Loucy (cell line): ENCODE data around the gene MRPL16.
"Not testable (repeated sequence)": the region's sequence is repeated elsewhere in the genome, so short reads cannot be mapped to it uniquely, and the experiment has no call there.

Source experiments
- H2AFZ ChIP-seq: fragments of 200-600 bp; sonication (generic); 2 replicates; pipeline ENCODE4 v1.6.0; 2016; ENCODE audit warnings: antibody characterized with exemption, mild to moderate bottlenecking, low read length, moderate library complexity
- H3F3A ChIP-seq: fragments of 200-600 bp; 2 replicates; pipeline ENCODE4 v1.6.0; 2016; ENCODE audit warnings: antibody characterized with exemption, low read depth, mild to moderate bottlenecking
- H3K27me3 ChIP-seq: fragments of 200-600 bp; sonication (generic); 2 replicates; pipeline ENCODE4 v1.6.1; 2014; ENCODE audit warnings: low read length, mild to moderate bottlenecking; ENCODE audit not compliant: insufficient read depth, poor library complexity, severe bottlenecking
- H3K36me3 ChIP-seq: fragments of 200-600 bp; sonication (generic); 2 replicates; pipeline ENCODE4 v1.6.1; 2016; ENCODE audit warnings: low read length; ENCODE audit not compliant: insufficient read depth
- H3K4me1 ChIP-seq: fragments of 200-600 bp; sonication (generic); 2 replicates; pipeline ENCODE4 v1.5.1; 2014; ENCODE audit warnings: low read length, mild to moderate bottlenecking; ENCODE audit not compliant: insufficient read depth, poor library complexity, severe bottlenecking
- H3K4me2 ChIP-seq: fragments of 200-600 bp; sonication (generic); 2 replicates; pipeline ENCODE4 v1.6.0; 2014; ENCODE audit warnings: antibody characterized with exemption, low read length, low read depth, mild to moderate bottlenecking; ENCODE audit not compliant: poor library complexity, severe bottlenecking
- H3K4me3 ChIP-seq: fragments of 200-600 bp; sonication (generic); 2 replicates; pipeline ENCODE4 v1.5.1; 2014; ENCODE audit warnings: low read length, mild to moderate bottlenecking, mixed read lengths; ENCODE audit not compliant: poor library complexity, severe bottlenecking
- H3K79me2 ChIP-seq: fragments of 200-600 bp; sonication (generic); 2 replicates; pipeline ENCODE4 v1.6.1; 2014; ENCODE audit warnings: low read length; ENCODE audit not compliant: insufficient read depth
- H3K9ac ChIP-seq: fragments of 200-600 bp; sonication (generic); 2 replicates; pipeline ENCODE4 v1.6.0; 2014; ENCODE audit warnings: mild to moderate bottlenecking, low read depth, low read length, moderate library complexity; ENCODE audit not compliant: poor library complexity, severe bottlenecking
- H3K9me2 ChIP-seq: fragments of 200-600 bp; sonication (generic); replicated peaks from 2 replicates; pipeline ENCODE4 v1.6.1; 2016; ENCODE audit warnings: low read depth, low read length, mixed read lengths
- H3K9me3 ChIP-seq: fragments of 200-600 bp; sonication (generic); 2 replicates; pipeline ENCODE4 v1.6.1; 2014; ENCODE audit warnings: mild to moderate bottlenecking, antibody characterized with exemption, low read length, low read depth; ENCODE audit not compliant: insufficient read depth
- H4K20me1 ChIP-seq: fragments of 200-600 bp; sonication (generic); 2 replicates; pipeline ENCODE4 v1.6.0; 2014; ENCODE audit warnings: antibody characterized with exemption, low read length, mild to moderate bottlenecking; ENCODE audit not compliant: insufficient read depth, poor library complexity, severe bottlenecking
- EZH2phosphoT487 ChIP-seq: fragments of 200-600 bp; IDR thresholded peaks from 2 replicates; pipeline ENCODE4 v1.6.1; 2018; ENCODE audit warnings: antibody characterized with exemption, mild to moderate bottlenecking, moderate library complexity, borderline replicate concordance
- TF ChIP-seq, protein P1 (sequence below): fragments of 200-600 bp; sonication (generic); conservative IDR thresholded peaks from 2 replicates; pipeline ENCODE4 v1.5.1; 2014; ENCODE audit warnings: mild to moderate bottlenecking, antibody characterized with exemption, low read length

MRPL16 gene

DNA sequence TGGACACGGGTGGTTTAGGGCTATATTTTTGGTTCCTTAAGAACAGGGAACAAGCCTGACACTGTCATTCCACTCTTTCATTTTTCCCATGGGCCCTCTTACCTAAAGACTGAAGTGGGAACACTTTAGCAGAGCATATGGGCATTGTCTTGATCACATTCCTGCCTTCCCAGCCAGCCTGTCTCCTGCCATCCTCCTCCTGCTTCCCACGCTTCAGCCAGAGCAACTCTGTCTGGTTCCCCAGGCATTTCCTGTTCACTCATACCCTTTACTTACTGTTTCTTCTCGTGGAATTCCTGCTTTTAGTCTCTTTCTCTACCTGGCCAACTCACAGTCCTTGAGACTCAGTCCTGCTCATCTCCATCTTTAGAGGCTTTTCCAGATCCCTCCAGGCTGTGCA is 22.8 kb downstream of the MRPL16 start:
- TF ChIP-seq EZH2phosphoT487: no peak
- TF ChIP-seq, protein P1, sequence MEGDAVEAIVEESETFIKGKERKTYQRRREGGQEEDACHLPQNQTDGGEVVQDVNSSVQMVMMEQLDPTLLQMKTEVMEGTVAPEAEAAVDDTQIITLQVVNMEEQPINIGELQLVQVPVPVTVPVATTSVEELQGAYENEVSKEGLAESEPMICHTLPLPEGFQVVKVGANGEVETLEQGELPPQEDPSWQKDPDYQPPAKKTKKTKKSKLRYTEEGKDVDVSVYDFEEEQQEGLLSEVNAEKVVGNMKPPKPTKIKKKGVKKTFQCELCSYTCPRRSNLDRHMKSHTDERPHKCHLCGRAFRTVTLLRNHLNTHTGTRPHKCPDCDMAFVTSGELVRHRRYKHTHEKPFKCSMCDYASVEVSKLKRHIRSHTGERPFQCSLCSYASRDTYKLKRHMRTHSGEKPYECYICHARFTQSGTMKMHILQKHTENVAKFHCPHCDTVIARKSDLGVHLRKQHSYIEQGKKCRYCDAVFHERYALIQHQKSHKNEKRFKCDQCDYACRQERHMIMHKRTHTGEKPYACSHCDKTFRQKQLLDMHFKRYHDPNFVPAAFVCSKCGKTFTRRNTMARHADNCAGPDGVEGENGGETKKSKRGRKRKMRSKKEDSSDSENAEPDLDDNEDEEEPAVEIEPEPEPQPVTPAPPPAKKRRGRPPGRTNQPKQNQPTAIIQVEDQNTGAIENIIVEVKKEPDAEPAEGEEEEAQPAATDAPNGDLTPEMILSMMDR: no peak
- Histone ChIP-seq H3K9me2 (no peaks in the 10 kb centered on the region), H3K9me3 (no peaks in the 10 kb centered on the region), H3K79me2 (no peaks in the 10 kb centered on the region), H3K4me1 (peaks cover 10% of the 10 kb centered on the region), H2AFZ (no peak overlapping the region), H3F3A (no peaks in the 10 kb centered on the region), H3K27me3 (no peaks in the 10 kb centered on the region), H3K4me2 (no peak overlapping the region), H4K20me1 (no peaks in the 10 kb centered on the region), H3K9ac (no peak overlapping the region), H3K4me3 (no peak overlapping the region), H3K36me3 (peaks cover 11% of the 10 kb centered on the region; the same call in 1 of the 2 replicates)

DNA sequence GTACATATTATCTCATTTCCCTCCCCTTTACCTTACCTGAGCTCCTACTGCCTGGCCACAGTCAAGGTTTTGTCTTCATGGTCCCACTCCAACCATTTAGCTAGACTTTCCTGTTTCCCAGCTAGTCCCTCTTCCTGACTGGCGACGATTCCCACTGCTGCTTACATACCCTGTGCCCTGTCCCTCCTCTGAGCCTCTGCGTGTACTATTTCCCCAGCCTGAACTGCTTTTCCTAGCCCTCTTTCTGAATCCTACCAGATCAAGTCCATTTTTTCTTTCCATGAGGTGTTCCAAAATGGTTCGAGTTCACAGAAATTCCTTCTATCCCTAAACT is 23.4 kb downstream of the MRPL16 start:
- no peak overlapping the region for H2AFZ ChIP-seq
- H3K4me3 ChIP-seq: no peak overlapping the region
- H3K9me3 ChIP-seq: no peaks in the 10 kb centered on the region
- TF ChIP-seq, protein P1: no peak
- no peak for TF ChIP-seq EZH2phosphoT487
- H3F3A ChIP-seq: no peaks in the 10 kb centered on the region
- H3K27me3 ChIP-seq: no peaks in the 10 kb centered on the region
- no peaks in the 10 kb centered on the region for H4K20me1 ChIP-seq
- H3K79me2 ChIP-seq: no peaks in the 10 kb centered on the region
- no peaks in the 10 kb centered on the region for H3K9me2 ChIP-seq
- peaks cover 10% of the 10 kb centered on the region; the same call in 1 of the 2 replicates for H3K36me3 ChIP-seq
- H3K4me1 ChIP-seq: peaks cover 10% of the 10 kb centered on the region
- no peak overlapping the region for H3K4me2 ChIP-seq
- H3K9ac ChIP-seq: no peak overlapping the region

DNA sequence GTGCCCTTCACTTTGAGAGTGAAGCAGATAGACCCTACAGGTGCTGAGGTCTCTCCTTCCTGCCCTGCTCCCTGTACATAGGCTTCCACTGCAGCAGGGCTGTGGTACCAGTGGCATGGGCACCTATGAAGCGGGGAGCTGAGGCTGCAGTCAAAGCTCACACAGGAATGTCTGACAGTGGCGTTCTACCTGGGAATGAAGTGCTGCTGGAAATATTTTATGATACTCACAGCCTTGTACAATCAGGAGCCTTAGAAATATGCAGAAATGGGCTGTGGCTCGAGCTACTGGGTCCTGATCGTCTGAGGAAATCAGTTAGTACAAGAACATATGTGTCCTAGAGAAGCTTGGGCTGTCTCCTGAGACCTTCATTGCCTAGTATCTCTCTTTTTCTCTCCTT is 24.8 kb downstream of the MRPL16 start:
- Histone ChIP-seq H3F3A (no peaks in the 10 kb centered on the region), H2AFZ (no peak overlapping the region), H3K9me3 (no peaks in the 10 kb centered on the region), H3K4me1 (peaks cover 7% of the 10 kb centered on the region), H3K4me3 (no peak overlapping the region), H3K36me3 (peaks cover 10% of the 10 kb centered on the region; the same call in 1 of the 2 replicates), H3K4me2 (no peak overlapping the region), H4K20me1 (no peaks in the 10 kb centered on the region), H3K79me2 (no peaks in the 10 kb centered on the region), H3K27me3 (no peaks in the 10 kb centered on the region), H3K9me2 (no peaks in the 10 kb centered on the region), H3K9ac (no peak overlapping the region)
- TF ChIP-seq, protein P1: no peak
- TF ChIP-seq EZH2phosphoT487: no peak

DNA sequence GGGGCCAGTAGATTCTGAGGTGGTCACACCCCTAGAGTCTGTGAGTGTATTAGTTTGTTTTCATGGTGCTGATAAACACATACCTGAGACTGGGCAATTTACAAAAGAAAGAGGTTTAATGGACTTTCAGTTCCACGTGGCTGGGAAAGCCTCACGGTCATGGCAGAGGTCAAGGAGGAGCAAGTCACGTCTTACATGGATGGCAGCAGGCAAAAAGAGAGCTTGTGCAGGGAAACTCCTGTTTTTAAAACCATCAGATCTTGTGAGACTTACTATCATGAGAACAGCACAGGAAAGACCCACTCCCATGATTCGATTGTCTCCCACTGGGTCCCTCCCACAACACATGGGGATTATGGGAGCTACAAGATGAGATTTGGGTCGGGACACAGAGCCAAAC is 26.1 kb downstream of the MRPL16 start:
- not testable (repeated sequence) for H3K27me3 ChIP-seq, H3F3A ChIP-seq, H3K36me3 ChIP-seq, H3K4me3 ChIP-seq, H4K20me1 ChIP-seq, H3K9me3 ChIP-seq, H3K4me2 ChIP-seq, H3K9me2 ChIP-seq, H2AFZ ChIP-seq, H3K4me1 ChIP-seq, H3K79me2 ChIP-seq, H3K9ac ChIP-seq
